Stimulated activated CD8-positive, alpha-beta memory T cell treated with anti-CD3 and anti-CD28 coated beads, Interleukin-4, amount 100 ng/mL, for 48 hours (primary cell): ENCODE measurements around the gene KMT5B.
A peak's percentile ranks its signal among the peaks of the same experiment; 100 is the strongest.
"Not testable (repeated sequence)": the region's sequence is repeated elsewhere in the genome, so short reads cannot be mapped to it uniquely, and the experiment has no call there.

Source experiments
- DNase-seq: peaks from one replicate; pipeline ENCODE4 v3.0.0-alpha.2; 2020

Gene KMT5B

DNA sequence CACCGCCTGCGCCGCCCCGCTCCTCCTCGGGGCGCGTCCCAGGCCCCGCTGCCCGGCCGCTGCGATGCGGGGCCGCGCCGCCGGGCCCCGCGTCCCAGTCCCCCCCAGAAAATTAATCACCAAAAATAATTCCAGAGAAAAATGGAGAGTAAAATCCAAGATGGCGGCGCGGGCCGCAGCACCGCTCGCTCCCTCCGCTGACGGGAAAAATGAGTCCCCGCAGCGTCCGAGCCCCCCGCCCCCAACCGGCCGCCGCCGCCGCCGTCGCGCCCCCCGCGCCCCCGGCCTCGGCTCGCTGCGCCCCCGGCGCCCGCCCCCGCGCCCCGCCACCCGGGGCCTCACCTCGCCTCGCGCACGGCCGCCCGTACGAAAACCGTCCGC is at the start of gene KMT5B:
TSS of gene KMT5B (minus strand) at position 162 of the 381 bp plus-strand sequence. CDS start 23,220 bp downstream, outside the sequence.
- peak; percentile 75 for DNase-seq

DNA sequence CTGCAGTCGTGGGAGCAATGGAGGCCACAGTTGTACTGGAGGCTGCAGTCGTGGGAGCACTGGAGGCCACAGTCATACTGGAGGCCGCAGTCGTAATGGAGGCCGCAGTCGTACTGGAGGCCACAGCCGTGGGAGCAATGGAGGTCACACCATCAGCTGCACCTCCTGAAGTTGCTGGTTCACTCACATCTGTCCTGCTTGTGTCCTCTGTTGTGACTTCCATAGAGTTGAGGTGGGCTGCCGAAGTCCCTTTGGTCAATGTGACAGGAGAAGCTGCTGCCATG is 49.4 kb upstream of the KMT5B start:
- DNase-seq, result no peak

DNA sequence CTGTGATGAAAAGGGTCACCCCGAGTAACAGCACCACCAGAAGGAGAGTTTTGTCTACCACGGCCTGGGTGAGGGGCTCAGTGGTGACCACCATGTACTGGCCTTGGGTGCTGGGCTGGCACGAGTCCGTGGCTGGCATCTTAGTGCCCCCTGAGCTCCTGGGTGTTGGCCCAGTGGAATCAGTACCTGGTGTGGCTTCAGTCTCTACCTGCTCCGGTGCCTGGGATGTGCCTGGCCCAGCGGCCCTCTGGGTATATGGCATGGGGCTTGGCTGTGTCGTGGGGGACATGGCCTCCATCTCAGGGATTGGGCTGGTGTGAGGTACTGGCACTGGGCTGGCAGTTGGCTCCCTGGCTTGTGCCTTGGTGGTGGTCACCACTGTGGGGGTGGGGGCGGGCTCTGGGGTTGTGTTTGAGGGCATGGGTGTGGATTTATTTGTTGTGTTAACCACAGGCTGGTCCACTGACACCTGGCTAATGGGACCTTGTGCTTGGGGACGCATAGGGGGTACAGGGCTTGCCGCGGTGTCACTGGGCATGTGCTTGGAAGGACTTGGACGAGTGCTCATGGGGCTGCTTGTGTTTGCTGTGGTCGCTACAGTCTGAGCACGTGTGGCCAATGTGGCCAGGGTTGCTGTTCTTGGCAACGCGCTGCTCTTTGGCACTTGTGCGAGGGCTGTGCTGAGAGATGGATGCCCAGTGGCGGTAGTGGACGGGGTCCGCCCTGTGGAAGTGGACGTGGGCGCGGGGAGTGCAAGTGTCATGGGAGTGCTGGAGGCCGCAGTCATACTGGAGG is 48.9 kb upstream of the KMT5B start:
- no peak for DNase-seq

DNA sequence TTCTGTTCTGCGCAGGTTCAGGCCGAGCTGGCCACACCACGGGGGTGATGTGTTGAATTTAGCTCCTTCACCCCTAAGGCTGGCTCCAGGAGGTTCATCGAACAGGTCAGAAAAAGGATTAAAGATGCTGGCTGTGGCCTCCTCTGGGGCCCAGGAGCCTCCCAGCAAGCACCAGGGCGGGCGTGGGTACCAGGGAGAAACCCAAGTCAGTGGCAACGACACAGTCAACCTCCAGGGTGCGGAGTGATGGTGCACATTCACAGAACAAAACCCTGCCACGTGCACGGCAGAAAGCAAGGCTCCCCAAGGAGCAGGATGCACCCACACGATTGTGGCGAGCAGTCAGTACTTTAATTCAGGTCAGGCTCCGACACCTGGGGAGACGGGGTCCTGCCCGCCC is 47.9 kb upstream of the KMT5B start:
- no peak for DNase-seq

DNA sequence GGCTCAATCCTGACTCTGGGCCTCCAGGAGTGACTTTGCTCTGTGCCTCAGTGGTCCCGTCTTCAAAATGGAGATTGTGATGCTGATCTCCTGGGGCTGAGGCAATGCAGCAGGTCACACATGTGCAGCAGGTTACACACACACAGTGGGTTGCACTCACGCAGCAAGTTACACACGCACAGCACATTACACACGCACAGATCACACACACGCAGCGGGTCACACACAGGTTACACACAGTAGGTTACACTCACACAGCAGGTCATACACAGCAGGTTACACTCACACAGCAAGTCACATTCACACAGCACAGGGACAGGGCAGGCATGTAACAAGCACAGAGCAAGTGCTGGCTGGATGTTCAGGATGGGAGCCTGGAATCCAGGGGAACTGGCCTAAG is 47.4 kb upstream of the KMT5B start:
- DNase-seq, result no peak

DNA sequence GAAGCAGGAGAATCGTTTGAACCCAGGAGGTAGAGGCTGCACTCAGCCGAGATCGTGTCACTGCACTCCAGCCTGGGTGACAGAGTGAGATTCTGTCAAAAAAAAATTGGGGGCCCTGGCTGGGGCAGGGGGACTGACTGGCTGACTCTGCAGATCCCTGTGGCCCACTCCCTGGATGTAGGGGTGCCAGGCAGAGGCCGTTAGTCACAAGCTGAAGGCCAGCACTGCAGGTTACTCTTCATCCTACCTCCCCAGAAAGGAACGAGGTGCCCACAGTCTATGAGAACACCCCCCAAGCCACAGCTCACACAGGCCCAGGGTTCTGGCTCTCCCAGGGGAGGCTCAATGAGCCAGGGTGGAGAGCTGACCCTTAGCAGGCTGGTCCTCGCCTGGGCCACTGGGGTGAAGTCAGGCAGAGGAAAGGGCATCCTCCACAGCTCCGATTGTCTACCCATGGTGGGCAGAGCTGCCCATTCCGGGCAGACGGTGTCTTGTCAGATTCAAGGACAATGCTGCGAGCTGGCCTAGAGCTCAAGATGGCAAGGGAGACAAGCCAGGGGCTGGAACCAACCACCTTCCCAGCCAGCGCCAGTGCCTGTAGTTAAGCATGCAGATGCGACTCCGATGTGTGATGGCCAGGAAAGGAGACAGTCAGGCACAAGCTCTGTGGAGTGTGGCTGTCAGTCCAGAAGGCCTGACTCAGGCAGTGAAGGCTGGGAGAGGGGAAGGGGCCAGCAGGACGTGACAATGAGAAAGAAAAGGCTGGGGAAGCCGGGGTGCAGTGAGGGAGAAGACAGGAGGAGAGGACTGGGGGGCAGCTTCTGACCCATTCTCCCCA is 46.2 kb upstream of the KMT5B start:
- DNase-seq, result no peak

DNA sequence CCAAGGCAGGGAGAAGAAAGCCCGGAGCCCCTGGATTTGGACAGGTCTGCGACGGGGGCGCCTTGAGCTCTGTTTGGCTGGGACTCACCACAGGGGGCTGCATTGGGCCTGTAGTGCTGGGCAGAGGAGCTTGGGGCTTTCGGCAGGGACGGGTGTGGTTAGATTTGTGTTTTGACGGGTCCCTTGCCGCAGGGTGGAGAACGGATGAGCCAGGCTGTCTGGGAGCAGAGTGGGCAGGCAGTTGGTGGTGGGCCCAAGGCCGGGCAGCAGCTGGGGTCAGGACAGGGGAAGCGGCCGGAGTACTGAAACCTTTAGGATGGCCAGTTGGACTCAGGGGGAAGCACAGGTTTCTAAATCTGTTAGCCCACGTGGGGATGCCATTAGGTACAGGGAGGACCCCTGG is 45.3 kb upstream of the KMT5B start:
- DNase-seq, result no peak

DNA sequence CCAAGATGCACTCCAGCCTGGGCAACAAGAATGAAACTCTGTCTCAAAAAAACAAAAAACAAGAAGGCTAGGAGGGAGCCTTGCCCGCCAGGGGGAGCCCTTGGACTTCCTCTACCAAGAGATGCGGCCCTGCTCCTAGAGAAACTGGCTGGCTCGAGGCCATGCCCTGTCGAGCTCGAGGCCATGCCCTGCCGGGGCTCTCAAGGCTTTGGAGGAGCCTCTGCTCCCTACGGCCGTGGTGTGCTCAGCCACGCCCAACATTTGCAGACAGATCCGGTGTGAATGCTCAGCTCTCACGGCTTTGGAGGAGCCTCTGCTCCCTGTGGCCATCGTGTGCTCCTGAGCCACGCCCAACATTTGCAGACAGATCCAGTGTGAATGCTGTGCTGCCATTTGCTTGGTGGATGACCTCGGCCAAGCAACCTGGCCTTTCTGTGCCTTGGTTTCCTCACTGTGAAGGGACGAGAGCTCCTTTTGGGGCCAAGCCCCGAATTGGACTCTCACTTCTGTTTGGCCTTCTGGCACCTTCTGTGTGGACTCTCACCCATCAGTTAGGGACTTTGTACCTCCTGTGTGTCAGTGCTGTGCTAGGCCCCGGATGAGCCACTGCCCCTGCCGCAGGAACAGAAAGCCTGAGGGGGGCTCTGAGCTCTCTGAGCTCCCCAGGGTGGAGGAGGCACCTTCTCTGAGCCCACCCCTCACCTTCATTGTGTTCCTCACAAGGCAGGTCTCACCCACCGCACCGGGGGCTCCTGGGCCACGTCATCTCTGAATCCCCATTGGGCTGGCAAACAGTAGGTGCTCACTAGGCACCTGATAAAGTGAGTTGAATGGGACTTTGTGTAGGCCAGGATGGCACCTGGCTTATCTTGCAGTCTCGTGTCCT is 44.6 kb upstream of the KMT5B start:
- peak; percentile 99 for DNase-seq

DNA sequence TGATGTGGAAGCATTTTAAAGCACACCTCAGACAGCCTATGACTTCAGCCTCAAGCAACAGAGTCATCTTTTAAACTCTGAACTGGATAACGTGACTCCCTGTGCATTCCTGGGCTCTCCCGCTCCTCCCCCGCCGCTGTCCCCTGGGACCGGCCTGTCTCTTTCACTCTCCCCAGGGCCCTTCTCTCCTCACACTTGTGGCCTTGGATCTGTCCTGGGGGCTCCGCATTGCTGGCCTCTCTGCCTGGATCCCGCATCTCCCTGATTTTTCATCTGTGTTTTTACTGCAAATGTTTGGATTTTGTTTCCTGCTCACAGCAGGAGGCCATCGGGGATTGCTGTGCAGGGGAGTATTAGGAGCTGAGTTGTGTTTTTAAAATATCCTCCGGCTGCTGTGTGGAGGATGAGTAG is 43.2 kb upstream of the KMT5B start:
- no peak for DNase-seq

DNA sequence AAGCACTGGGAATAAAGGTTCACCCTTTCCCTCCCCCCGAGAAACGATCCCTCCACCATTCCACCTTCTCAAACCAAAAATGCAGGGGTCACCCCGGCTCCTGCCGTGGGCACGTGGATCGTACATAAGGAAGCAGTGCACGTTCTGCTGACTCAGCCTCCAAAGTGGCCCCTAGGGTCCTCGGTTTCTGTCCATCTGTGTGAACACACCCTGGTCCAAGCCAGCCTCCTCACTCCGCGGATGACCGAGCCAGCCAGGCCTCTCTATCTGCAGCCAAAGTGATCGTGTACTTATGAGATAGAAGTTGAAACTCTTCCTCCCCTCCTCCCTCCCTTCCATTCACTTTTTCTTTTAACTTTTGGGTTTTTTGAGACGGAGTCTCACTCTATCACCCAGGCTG is 42.4 kb upstream of the KMT5B start:
- no peak for DNase-seq

DNA sequence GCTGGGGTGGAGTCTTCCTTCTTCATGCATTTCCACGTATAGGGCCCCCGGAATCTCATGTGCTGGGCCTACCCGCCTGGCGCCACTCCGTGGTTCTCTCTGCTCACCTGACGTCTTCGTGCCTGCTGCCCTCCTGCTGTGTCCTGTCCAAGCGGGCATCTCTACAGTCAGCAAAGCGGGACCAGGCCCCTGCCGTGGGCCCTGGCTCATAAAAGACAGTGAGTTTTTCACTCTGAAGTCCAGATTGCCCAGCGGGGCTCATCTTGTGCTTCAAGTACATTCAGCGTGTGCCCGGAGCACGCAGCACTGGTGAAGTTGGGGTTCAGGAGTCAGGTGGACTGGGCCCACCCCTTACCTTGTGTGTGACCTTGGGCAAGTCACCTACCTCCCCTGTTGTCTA is 41.3 kb upstream of the KMT5B start:
- no peak for DNase-seq

DNA sequence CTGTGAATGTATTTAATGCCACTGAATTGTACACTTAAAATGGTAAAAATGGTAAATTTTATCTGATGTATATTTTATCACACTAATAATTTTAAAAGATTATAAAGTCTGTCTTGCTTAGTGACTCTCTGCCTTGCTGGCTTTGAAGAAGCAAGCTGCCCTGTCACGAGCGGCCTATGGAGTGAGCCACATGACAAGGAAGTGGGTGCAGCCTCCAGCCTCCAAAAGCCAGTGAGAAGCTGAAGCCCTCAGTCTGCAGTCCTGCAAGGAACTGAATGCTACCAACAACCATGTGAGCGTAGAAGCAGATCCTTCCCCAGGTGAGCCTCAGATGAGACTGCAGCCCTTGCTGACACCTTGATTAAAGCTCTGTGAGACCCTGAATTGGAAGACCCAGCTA is 38.7 kb upstream of the KMT5B start:
- no peak for DNase-seq

DNA sequence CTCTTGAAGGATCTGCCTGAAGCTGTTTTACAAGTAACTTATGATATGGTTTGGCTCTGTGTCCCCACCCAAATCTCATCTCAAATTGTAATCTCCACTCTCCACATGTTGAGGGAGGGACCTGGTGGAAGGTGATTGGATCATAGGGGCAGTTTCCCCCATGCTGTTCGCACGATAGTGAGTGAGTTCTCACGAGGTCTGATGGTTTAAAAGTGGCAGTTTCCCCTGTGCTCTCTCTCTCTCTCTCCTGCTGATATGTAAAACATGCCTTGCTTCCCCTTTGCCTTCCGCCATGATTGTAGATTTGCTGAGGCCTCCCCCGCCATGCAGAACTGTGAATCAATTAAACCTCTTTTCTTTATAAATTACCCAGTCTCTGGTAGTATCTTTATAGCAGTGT is 31.8 kb upstream of the KMT5B start:
- DNase-seq, result not testable (repeated sequence)

DNA sequence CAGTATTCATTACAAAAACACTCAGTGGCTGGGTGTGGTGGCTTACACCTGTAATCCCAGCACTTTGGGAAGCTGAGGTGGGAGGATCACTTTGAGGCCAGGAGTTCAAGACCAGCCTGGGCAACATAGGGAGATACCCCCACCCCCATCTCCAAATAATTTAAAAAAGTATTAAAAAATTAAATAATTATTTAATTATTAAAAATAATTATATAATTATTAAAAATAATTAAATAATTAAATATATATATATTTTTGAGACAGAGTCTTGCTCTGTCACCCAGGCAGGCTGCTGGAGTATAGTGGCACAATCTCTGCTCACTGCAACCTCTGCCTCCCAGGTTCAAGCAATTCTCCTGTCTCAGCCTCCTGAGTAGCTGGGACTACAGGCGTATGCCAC is 30.8 kb upstream of the KMT5B start:
- not testable (repeated sequence) for DNase-seq

DNA sequence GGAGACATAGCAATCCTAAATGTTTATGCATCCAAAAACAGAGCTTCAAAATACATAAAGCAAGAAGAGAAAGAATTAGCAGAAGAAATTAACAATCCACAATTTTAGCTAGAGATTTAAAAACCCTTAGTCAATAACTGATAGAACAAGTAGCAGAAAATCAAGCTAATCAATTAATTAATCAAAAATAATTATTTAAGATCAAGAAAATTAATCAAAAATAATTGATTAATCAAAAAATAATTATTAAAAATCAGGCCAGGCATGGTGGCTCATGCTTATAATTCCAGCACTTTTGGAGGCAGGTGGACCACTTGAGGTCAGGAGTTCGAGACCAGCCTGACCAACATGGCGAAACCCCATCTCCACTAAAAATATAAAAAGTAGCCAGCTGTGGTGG is 29.5 kb upstream of the KMT5B start:
- DNase-seq, result no peak

DNA sequence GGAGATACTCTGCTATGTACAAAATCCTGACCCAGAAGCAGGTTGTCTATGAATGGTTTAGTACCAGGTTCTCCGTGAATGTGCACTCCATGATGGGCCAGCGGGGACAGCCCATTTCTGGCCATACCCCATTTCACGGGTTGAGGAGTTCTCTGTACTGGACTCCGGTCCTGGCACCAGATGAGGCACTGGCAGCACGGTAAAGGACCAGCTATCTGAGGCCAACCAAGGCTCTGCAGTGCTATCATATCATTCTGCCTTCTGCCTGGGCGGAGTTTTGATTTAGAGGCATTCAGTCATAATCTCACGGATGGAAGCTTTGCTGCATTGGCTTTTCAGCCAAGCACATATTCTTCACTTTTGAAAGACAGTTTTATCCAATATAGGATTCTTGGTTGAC is 18.5 kb upstream of the KMT5B start:
- DNase-seq, result no peak

DNA sequence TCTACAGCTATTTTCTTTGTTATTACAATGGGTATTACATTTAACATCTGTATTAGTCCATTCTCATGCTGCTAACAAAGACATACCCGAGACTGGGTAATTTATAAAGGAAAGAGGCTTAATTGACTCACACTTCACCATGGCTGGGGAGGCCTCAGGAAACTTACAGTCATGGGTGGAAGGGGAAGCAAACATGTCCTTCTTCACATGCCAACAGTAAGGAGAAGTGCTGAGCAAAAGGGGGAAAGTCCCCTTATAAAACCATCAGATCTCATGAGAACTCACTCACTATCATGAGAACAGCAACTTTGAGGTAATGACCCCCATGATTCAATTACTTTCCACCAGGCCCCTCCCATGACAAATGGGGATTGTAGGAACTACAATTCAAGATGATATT is 16.5 kb upstream of the KMT5B start:
- no peak for DNase-seq

DNA sequence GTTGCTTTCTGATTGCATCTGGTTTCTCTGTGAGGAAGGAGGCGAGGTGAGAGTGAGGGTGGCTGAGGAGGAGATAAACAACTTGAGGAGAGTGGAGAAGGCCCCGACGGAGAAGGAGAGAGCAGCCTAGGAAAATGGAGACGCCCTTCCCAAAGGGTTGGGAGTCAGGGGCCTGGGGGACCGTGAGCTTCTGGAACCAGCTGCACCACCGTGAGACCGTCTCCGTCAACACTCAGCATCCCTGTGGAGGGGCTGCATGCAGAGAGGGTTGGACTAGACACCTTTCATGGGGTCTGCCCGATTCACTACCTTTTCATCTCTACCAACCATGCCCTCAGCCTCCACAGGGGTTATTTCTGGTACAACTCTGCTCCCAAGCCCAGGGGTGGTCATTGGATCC is 13.3 kb upstream of the KMT5B start:
- DNase-seq, result no peak

DNA sequence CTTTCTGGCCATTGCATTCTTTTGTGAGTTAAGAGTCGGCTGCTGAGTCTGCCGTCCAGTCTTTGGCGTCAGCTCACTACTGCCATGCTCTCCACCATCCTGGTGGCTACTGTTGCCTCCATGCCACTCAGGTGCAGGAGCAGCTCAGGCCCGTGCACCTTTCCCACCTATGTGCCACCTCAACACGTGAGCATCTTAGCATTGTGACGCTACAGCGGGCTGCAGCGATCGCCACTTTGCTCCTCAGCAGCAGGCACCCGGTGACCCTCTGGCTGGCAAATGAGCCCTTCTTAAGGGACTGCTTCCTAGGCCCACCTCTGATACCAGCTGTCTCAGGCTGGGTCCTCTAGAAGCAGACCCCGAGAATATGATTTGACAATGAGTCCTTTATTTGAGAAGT is 11.5 kb upstream of the KMT5B start:
- no peak for DNase-seq

DNA sequence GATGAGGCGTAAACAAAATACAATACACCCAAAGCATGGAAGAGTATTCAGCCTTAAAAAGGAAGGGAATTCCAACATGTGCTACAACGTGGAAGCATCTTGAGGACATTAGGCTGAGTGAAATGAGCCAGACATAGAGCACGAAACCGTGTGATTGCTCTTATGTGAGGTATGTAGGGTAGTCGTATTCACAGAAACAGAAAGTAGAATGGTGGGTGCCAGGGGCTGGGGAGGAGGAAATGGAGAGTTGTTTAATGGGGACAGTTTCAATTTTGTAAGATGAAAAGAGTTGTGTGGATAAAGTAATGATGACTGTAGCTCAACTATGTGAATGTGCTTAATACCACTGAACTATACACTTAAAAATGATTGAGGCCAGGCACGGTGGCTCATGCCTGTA is 10.2 kb upstream of the KMT5B start:
- DNase-seq, result no peak

DNA sequence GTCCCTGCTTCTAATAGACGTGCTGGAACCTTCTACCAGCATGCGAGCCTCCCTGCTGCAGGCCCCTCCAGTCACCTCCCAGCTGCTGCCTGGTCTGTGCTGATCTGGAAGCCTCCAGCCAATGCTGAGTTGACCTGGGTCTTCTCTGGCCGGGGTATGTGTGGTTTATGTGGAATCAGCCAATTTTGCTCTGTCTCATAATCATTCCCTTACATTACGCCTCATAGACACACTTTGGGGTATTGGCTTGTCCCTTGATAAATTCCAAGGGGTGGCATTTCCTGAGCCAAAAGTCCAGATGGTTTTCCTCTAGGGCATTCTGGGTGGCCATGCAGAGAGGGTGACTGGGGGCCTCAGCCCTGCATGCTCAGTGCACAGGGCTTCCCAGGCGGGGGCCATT is 8.3 kb upstream of the KMT5B start:
- no peak for DNase-seq

DNA sequence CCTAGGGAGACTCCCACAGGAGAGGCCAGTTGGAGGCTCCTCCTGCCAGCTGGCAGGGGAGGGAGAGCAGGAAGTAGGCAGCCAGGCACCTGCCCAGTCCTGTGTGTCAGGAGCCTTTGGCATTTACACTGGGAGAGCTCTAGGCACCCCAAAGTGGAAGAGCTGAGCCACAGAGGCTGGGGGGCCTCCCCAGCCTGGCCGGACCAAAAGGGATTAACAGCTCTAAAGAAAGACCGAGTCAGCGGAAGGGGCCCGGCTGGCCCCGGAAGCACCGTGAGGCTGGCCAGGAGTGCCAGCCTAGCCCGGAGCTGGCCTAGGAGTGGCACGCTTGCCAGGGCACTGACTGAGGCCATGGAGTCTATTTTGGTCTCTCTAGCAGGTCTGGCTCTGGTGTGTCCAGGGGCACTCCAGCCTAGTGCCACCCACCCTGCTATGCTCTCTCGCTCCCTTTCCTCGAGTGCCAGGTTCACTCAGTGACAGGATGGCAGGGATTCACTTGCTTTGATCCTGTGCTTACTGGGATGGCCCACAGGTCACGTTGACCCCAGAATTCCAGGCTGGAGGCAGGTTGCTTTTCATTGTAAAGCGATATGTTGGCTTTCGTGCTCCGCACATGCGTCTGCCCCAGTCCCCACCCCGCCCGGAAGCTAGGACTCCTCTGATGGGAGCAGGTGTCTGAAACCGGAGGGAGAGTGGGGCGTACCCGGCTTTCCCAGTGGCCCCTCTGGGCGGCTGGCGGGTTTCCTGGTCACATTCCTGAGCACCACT is 3.3 kb upstream of the KMT5B start:
- DNase-seq, result no peak
